HEK293T (cell line): ENCODE results near the gene UTP20.

ENCODE experiments used
- CTCF ChIA-PET: fragments of 350-600 bp; formaldehyde crosslinking; extraction: SDS; loops from one replicate; lab custom pipeline; 2021; ENCODE audit warnings: antibody characterized with exemption, inconsistent platforms; lab: Yijun Ruan, JAX
- POLR2A ChIA-PET: fragments of 350-600 bp; formaldehyde crosslinking; extraction: SDS; loops from one replicate; lab custom pipeline; 2020; ENCODE audit warnings: antibody characterized with exemption, inconsistent platforms; lab: Yijun Ruan, JAX
- DNase-seq: peaks from one replicate; pipeline ENCODE4 v3.0.0; 2012; ENCODE audit warnings: mixed read lengths; ENCODE audit errors: extremely low spot score
- ARNT ChIP-seq: fragments of 450-650 bp; IDR thresholded peaks from 2 replicates; pipeline ENCODE4 v1.6.1; 2017; ENCODE audit warnings: mild to moderate bottlenecking
- BHLHE40 ChIP-seq: fragments of 450-650 bp; IDR thresholded peaks from 2 replicates; pipeline ENCODE4 v1.6.1; 2016; ENCODE audit warnings: mild to moderate bottlenecking, moderate library complexity, borderline replicate concordance
- CTBP1 ChIP-seq: fragments of 450-650 bp; IDR thresholded peaks from 2 replicates; pipeline ENCODE4 v1.6.1; 2016; ENCODE audit warnings: borderline replicate concordance
- ELF4 ChIP-seq: fragments of 450-650 bp; IDR thresholded peaks from 2 replicates; pipeline ENCODE4 v1.6.1; 2017; ENCODE audit warnings: antibody characterized with exemption
- FOXA1 ChIP-seq: fragments of 450-650 bp; IDR thresholded peaks from 2 replicates; pipeline ENCODE4 v1.6.1; 2016; ENCODE audit warnings: mild to moderate bottlenecking
- FOXK2 ChIP-seq: fragments of 450-650 bp; IDR thresholded peaks from 2 replicates; pipeline ENCODE4 v1.6.1; 2016; ENCODE audit warnings: mild to moderate bottlenecking
- FOXM1 ChIP-seq: fragments of 450-650 bp; IDR thresholded peaks from 2 replicates; pipeline ENCODE4 v1.6.1; 2017; ENCODE audit warnings: mild to moderate bottlenecking, borderline replicate concordance
- HDGF ChIP-seq: fragments of 450-650 bp; IDR thresholded peaks from 2 replicates; pipeline ENCODE4 v1.6.1; 2017; ENCODE audit warnings: antibody characterized with exemption, borderline replicate concordance
- L3MBTL2 ChIP-seq: fragments of 450-650 bp; conservative IDR thresholded peaks from 2 replicates; pipeline ENCODE4 v1.6.1; 2016; ENCODE audit warnings: mild to moderate bottlenecking
- LEF1 ChIP-seq: fragments of 450-650 bp; IDR thresholded peaks from 2 replicates; pipeline ENCODE4 v1.6.1; 2017; ENCODE audit warnings: mild to moderate bottlenecking, borderline replicate concordance
- NFRKB ChIP-seq: fragments of 450-650 bp; IDR thresholded peaks from 2 replicates; pipeline ENCODE4 v1.6.1; 2016; ENCODE audit warnings: mild to moderate bottlenecking, moderate library complexity
- PKNOX1 ChIP-seq: fragments of 450-650 bp; IDR thresholded peaks from 2 replicates; pipeline ENCODE4 v1.6.1; 2016
- SP1 ChIP-seq: fragments of 450-650 bp; IDR thresholded peaks from 2 replicates; pipeline ENCODE4 v1.6.1; 2017
- SUZ12 ChIP-seq: fragments of 450-650 bp; IDR thresholded peaks from 2 replicates; pipeline ENCODE4 v1.6.1; 2016; ENCODE audit warnings: mild to moderate bottlenecking
- TARDBP ChIP-seq: fragments of 450-650 bp; IDR thresholded peaks from 2 replicates; pipeline ENCODE4 v1.6.1; 2016
- ZNF384 ChIP-seq: fragments of 450-650 bp; IDR thresholded peaks from 2 replicates; pipeline ENCODE4 v1.6.1; 2016

Gene UTP20

GRCh38 chr12:101280006-101280505 lies at the start of gene UTP20:
UTP20 (plus strand) TSS chr12:101280105; CDS start chr12:101280283, 178 bp downstream.
- CTCF ChIA-PET: no interaction called here
- TF ChIP-seq ZNF384 (no peak), ARNT (no peak), ELF4 (peak; percentile 39; the same call in 1 of the 2 replicates), L3MBTL2 (peak; percentile 84)
- POLR2A ChIA-PET: interaction anchor here (1.5 kb wide), 1 partner anchor 9 kb away, joined by 3 read pairs; no protein-coding TSS in a partner anchor
- DNase-seq: peak; percentile 92

DNA sequence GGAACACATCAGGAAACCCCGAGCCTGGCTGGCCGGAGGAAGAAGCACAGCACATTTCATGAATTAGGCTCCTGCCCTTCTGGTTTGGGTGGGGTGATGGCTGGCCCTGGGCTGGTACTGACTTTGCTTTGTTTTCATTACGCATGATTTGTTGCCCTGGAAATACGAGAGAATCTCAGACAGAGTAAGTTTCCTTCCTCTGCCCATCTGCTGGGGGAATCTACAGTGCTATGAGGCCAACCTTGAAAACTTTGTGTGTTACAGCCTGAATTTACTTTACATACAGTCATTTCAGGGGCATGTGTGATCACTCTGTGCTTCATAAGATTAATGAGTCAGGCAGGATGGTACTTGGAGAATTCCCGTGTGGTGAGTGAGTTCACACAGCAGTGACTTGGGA lies 49.4 kb upstream of the UTP20 start:
- TF ChIP-seq SUZ12: no peak
- no peak for TF ChIP-seq FOXM1
- no peak for TF ChIP-seq FOXK2
- TF ChIP-seq NFRKB: no peak
- no peak for TF ChIP-seq FOXA1
- TF ChIP-seq L3MBTL2: no peak
- TF ChIP-seq PKNOX1: no peak
- no peak for TF ChIP-seq TARDBP
- TF ChIP-seq ELF4: no peak
- TF ChIP-seq ZNF384: no peak
- no peak for TF ChIP-seq LEF1
- TF ChIP-seq SP1: no peak
- no peak for TF ChIP-seq CTBP1
- TF ChIP-seq HDGF: no peak
- TF ChIP-seq BHLHE40: no peak
- no peak for TF ChIP-seq ARNT
- ChIA-PET POLR2A (no interaction called here), CTCF (no interaction called here)
- DNase-seq: no peak

GRCh38 chr12:101231636-101232035 lies 48.3 kb upstream of the UTP20 start:
- no peak for TF ChIP-seq HDGF
- no peak for TF ChIP-seq FOXK2
- TF ChIP-seq BHLHE40: no peak
- TF ChIP-seq ZNF384: no peak
- no peak for TF ChIP-seq LEF1
- TF ChIP-seq ELF4: no peak
- TF ChIP-seq L3MBTL2: no peak
- TF ChIP-seq FOXM1: no peak
- TF ChIP-seq SUZ12: no peak
- no peak for TF ChIP-seq ARNT
- no peak for TF ChIP-seq CTBP1
- TF ChIP-seq FOXA1: no peak
- no peak for TF ChIP-seq PKNOX1
- no peak for TF ChIP-seq NFRKB
- no peak for TF ChIP-seq TARDBP
- no peak for TF ChIP-seq SP1
- POLR2A ChIA-PET: no interaction called here
- DNase-seq: no peak
- CTCF ChIA-PET: no interaction called here

DNA sequence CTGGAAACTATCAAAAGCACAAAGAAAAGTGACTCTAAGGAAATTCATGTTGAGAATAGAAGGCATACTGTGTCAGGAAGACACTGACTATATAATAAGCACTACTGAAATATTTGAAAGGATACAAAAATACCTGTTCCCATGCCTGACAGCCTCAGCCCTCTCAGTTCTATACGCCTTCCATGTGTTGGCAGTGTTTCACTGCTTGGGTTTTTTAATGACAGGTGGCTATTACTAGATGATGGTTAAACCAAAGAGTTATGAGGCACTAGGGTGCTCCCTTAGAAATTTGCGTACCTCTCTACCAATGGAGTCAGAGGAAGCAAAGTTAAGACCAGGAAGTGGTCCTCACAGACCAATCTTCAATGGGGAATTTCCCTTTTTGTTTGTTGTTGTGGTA lies 44.2 kb upstream of the UTP20 start:
- DNase-seq: no peak
- CTCF ChIA-PET: no interaction called here
- POLR2A ChIA-PET: no interaction called here
- TF ChIP-seq LEF1 (no peak), ZNF384 (no peak), HDGF (no peak), TARDBP (no peak), FOXM1 (no peak), ELF4 (no peak), CTBP1 (no peak), FOXA1 (no peak)

DNA sequence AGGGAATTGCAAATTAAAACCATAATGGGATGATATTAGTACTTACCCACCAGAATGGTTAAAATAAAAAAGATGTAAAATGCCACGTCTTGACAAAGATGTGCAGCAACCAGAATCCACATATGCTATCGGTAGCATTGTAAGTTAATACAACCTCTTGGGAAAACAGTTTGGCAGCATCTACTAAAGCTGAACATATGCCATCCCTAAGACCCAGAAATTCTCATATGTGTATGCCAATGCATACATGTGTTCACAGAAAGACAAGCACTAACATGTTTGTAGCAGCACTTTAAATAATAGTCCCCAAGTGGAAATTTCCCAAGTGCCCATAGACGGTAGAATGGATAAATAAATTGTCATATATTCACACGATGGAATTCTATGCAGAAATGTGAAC lies 41.6 kb upstream of the UTP20 start:
- TF ChIP-seq CTBP1 (no peak), FOXA1 (no peak), SUZ12 (no peak), BHLHE40 (no peak), L3MBTL2 (no peak)
- ChIA-PET CTCF (no interaction called here), POLR2A (no interaction called here)
- no peak for DNase-seq

- CTCF ChIA-PET: no interaction called here
- DNase-seq: no peak
- POLR2A ChIA-PET: no interaction called here
- TF ChIP-seq NFRKB: no peak
- no peak for TF ChIP-seq PKNOX1
- no peak for TF ChIP-seq ELF4
- TF ChIP-seq FOXK2: no peak
- no peak for TF ChIP-seq HDGF
- no peak for TF ChIP-seq BHLHE40
- TF ChIP-seq FOXA1: no peak
Measured at GRCh38 chr12:101238800-101239329, 41.0 kb upstream of the UTP20 start.

DNA sequence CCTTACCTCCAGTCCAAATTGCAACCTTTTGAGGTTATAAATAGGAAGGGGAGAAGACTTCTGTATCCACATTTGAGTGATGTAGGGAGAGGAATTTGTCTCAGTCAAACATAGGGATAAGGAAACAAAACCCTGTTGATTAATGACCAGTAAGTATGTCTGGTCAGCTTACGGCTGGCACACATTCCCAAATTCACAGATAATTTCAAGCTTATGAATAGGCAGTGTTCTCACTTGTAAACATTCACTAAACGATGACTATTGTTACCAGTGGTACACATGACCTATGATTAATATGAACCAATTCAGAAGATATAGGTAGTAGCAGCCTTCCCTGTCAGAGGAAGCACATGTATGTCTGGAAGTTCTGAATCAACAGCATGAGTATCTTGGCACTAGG lies 36.8 kb upstream of the UTP20 start:
- POLR2A ChIA-PET: no interaction called here
- no peak for DNase-seq
- CTCF ChIA-PET: no interaction called here
- TF ChIP-seq ARNT (no peak), FOXM1 (no peak), FOXK2 (no peak), NFRKB (no peak), FOXA1 (no peak), ELF4 (no peak), SP1 (no peak), HDGF (no peak), SUZ12 (no peak), TARDBP (no peak)
